GM13976 (cell line): ENCODE data around the gene EFCAB11.

Experiments used
- DNase-seq: peaks from one replicate; pipeline ENCODE4 v3.0.0; 2012; ENCODE audit warnings: low spot score
- CTCF ChIP-seq: IDR thresholded peaks from 2 replicates; pipeline ENCODE4 v1.5.1; 2012; ENCODE audit warnings: borderline replicate concordance, mild to moderate bottlenecking; ENCODE audit not compliant: insufficient read depth; ENCODE audit errors: extremely low read depth, missing control alignments, control extremely low read depth
- in situ Hi-C: fragments of 300-500 bp; cut with MboI; formaldehyde crosslinking; loops from one replicate; pipeline ENCODE4 v1.12.0; 2022; ENCODE audit warnings: low sequenced_read_pairs, mixed read lengths, inconsistent platforms; ENCODE audit not compliant: unreplicated experiment

The EFCAB11 gene

GRCh38 chr14:89750281-89750755, 204.2 kb downstream of the EFCAB11 start:
- no peak for TF ChIP-seq CTCF
- in situ Hi-C loops, result loop anchor here (25.0 kb wide), 1 partner anchor 713 kb away; no protein-coding TSS in a partner anchor
- DNase-seq, result no peak

- in situ Hi-C loops, result no loop called here
- no peak for DNase-seq
- TF ChIP-seq CTCF, result no peak
Observed at GRCh38 chr14:89748004-89748403, 206.5 kb downstream of the EFCAB11 start.

DNA sequence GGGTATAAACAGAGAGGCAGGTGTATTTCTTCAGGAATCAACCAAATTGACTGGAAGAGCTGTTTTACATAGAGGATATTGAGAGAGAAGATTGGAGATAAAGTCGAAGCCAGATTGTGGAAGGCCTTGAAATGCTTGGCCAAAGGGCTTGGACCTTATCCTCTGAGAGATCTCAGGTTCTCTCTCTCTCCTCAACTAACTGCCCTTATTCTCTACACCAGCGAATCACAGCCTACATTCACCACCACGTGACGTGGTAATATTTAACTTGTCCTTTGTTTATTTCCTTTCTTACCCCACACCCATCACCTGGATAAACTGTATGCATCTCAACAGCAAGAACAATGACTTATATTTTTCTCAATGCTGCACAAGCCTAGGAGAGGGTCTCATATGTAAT, 207.4 kb downstream of the EFCAB11 start:
- TF ChIP-seq CTCF, result no peak
- in situ Hi-C loops, result no loop called here
- no peak for DNase-seq

GRCh38 chr14:89746654-89747053, 207.9 kb downstream of the EFCAB11 start:
- no peak for DNase-seq
- TF ChIP-seq CTCF, result no peak
- in situ Hi-C loops, result no loop called here

GRCh38 chr14:89746135-89746534, 208.4 kb downstream of the EFCAB11 start:
- in situ Hi-C loops, result no loop called here
- no peak for TF ChIP-seq CTCF
- DNase-seq, result no peak
